IMR-90 (cell line): ENCODE results near the gene SARS1. TPM values are rescaled to one million over a fixed set of nuclear protein-coding genes. Genes with fewer than 3 reads are reported as not detected.

Experiments
- ATAC-seq: fragments of 200-7000 bp; cut with Tn5 transposase; 2 replicates; pipeline ENCODE4 v1.9.1; 2020; ENCODE audit warnings: low read depth, mild to moderate bottlenecking, moderate library complexity
- BruUV-seq: library from RNA; stranded (reverse); fragments of 400-500 nt; replicated peaks from 2 replicates; lab custom pipeline; 2021; lab: Mats Ljungman, UMichigan
- CTCF ChIA-PET: fragments of 300-600 bp; formaldehyde crosslinking; extraction: SDS; loops from one replicate; lab custom pipeline; 2021; ENCODE audit warnings: antibody characterized with exemption; lab: Yijun Ruan, JAX
- POLR2A ChIA-PET: fragments of 300-600 bp; sonication (Branson Sonifier 250); formaldehyde crosslinking; loops from one replicate; lab custom pipeline; 2022; ENCODE audit warnings: antibody characterized with exemption; ENCODE audit not compliant: unreplicated experiment; lab: Charles Lee
- DNase-seq: peaks from one replicate; pipeline ENCODE4 v3.0.0; 2013
- H2AFZ ChIP-seq: replicated peaks from 2 replicates; pipeline ENCODE3; 2013; ENCODE audit warnings: low read length, mild to moderate bottlenecking; ENCODE audit not compliant: poor library complexity
- H2AK5ac ChIP-seq: 2 replicates; pipeline ENCODE4 v1.6.1; 2013; ENCODE audit warnings: low read depth, low read length, inconsistent platforms
- H2AK9ac ChIP-seq: replicated peaks from 2 replicates; pipeline ENCODE3; 2013; ENCODE audit warnings: mild to moderate bottlenecking, low read depth, low read length, moderate library complexity; ENCODE audit not compliant: poor library complexity
- H2BK120ac ChIP-seq: 2 replicates; pipeline ENCODE4 v1.6.1; 2013; ENCODE audit warnings: low read depth, low read length, inconsistent platforms
- H2BK15ac ChIP-seq: 3 replicates; pipeline ENCODE4 v1.6.1; 2013; ENCODE audit warnings: low read depth, low read length, inconsistent platforms
- H2BK20ac ChIP-seq: 2 replicates; pipeline ENCODE4 v1.6.1; 2013; ENCODE audit warnings: low read depth, mild to moderate bottlenecking, inconsistent platforms, low read length, moderate library complexity
- H2BK5ac ChIP-seq: 2 replicates; pipeline ENCODE4 v1.6.1; 2013; ENCODE audit warnings: mild to moderate bottlenecking, low read depth, low read length, inconsistent platforms; ENCODE audit not compliant: poor library complexity, severe bottlenecking
- H3K14ac ChIP-seq: replicated peaks from 2 replicates; pipeline ENCODE4 v1.6.1; 2013; ENCODE audit warnings: low read depth, low read length, inconsistent platforms
- H3K18ac ChIP-seq: 2 replicates; pipeline ENCODE4 v1.6.1; 2013; ENCODE audit warnings: low read depth, low read length, control low read depth
- H3K23ac ChIP-seq: 2 replicates; pipeline ENCODE4 v1.6.1; 2013; ENCODE audit warnings: low read depth, low read length, inconsistent platforms
- H3K27ac ChIP-seq: 2 replicates; pipeline ENCODE4 v1.5.1; 2013; ENCODE audit warnings: mild to moderate bottlenecking, control low read depth, low read length; ENCODE audit not compliant: insufficient read depth
- H3K27me3 ChIP-seq: 2 replicates; pipeline ENCODE4 v1.6.1; 2013; ENCODE audit warnings: low read length; ENCODE audit not compliant: control insufficient read depth, insufficient read depth
- H3K36me3 ChIP-seq: 2 replicates; pipeline ENCODE4 v1.6.1; 2013; ENCODE audit warnings: low read length, mixed read lengths; ENCODE audit not compliant: control insufficient read depth, insufficient read depth
- H3K4ac ChIP-seq: 2 replicates; pipeline ENCODE4 v1.6.1; 2013; ENCODE audit warnings: low read depth, low read length, inconsistent platforms
- H3K4me1 ChIP-seq: 2 replicates; pipeline ENCODE4 v1.6.1; 2013; ENCODE audit warnings: low read length, mixed read lengths; ENCODE audit not compliant: control insufficient read depth, insufficient read depth
- H3K4me2 ChIP-seq: 2 replicates; pipeline ENCODE4 v1.6.1; 2013; ENCODE audit warnings: low read depth, mild to moderate bottlenecking, control low read depth, low read length, moderate library complexity
- H3K4me3 ChIP-seq: 2 replicates; pipeline ENCODE4 v1.5.1; 2013; ENCODE audit warnings: low read depth, mild to moderate bottlenecking, control low read depth, low read length, moderate library complexity; ENCODE audit not compliant: insufficient read depth
- H3K56ac ChIP-seq: 2 replicates; pipeline ENCODE4 v1.6.1; 2013; ENCODE audit warnings: low read length, inconsistent platforms; ENCODE audit not compliant: insufficient read depth; ENCODE audit errors: extremely low read depth
- H3K79me1 ChIP-seq, 2 experiments: 2 replicates each; pipeline ENCODE4 v1.6.1; 2013; ENCODE audit warnings: low read length in 2 of 2, inconsistent platforms in 1 of 2, low read depth in 1 of 2
- H3K9ac ChIP-seq: 2 replicates; pipeline ENCODE4 v1.6.1; 2013; ENCODE audit warnings: low read depth, low read length, control low read depth
- H3K9me1 ChIP-seq: 2 replicates; pipeline ENCODE4 v1.6.1; 2013; ENCODE audit warnings: low read length, inconsistent platforms; ENCODE audit not compliant: insufficient read depth
- H3K9me3 ChIP-seq: 2 replicates; pipeline ENCODE4 v1.6.1; 2013; ENCODE audit warnings: low read length; ENCODE audit not compliant: control insufficient read depth, insufficient read depth
- H4K20me1 ChIP-seq: 2 replicates; pipeline ENCODE4 v1.6.1; 2013; ENCODE audit warnings: low read length, inconsistent platforms; ENCODE audit not compliant: insufficient read depth
- H4K5ac ChIP-seq: 2 replicates; pipeline ENCODE4 v1.6.1; 2013; ENCODE audit warnings: mild to moderate bottlenecking, low read depth, low read length, control low read depth
- H4K8ac ChIP-seq, 2 experiments: 2 replicates each; pipeline ENCODE4 v1.6.1; 2013; ENCODE audit warnings: low read depth in 2 of 2, low read length in 2 of 2, control low read depth in 1 of 2, inconsistent platforms in 1 of 2
- H4K91ac ChIP-seq: 2 replicates; pipeline ENCODE4 v1.6.1; 2013; ENCODE audit warnings: low read depth, low read length, inconsistent platforms; ENCODE audit not compliant: insufficient read depth
- CEBPB ChIP-seq: IDR thresholded peaks from 2 replicates; pipeline ENCODE4 v1.6.1; 2012; ENCODE audit warnings: low read depth, low read length, improper control_type of control experiment
- RFX5 ChIP-seq: IDR thresholded peaks from 2 replicates; pipeline ENCODE4 v1.8.0; 2012; ENCODE audit warnings: low read depth, mild to moderate bottlenecking, low read length, moderate library complexity
- WGBS, 2 experiments: methylation state at CpG; one replicate each; pipeline versions ENCODE4 v1.1.5 to v1.1.7; 2013; ENCODE audit warnings: missing lambda C conversion rate in 2 of 2; ENCODE audit not compliant: insufficient read length in 1 of 2; ENCODE audit errors: extremely low coverage in 2 of 2; 5-methylcytosine and 5-hydroxymethylcytosine counted together
- dilution Hi-C: fragments of 300-500 bp; cut with HindIII; formaldehyde crosslinking; loops from one replicate; pipeline ENCODE4 v1.14.3; 2018; ENCODE audit warnings: low sequenced_read_pairs; ENCODE audit not compliant: unreplicated experiment
- in situ Hi-C: fragments of 300-500 bp; cut with MboI; formaldehyde crosslinking; loops from 3 replicates; pipeline ENCODE4 v1.14.3; 2019; ENCODE audit warnings: low sequenced_read_pairs, inconsistent platforms, mixed read lengths
- intact Hi-C: fragments of 100-400 bp; cut with micrococcal nuclease; formaldehyde crosslinking; loops from 2 replicates; pipeline ENCODE4 v1.10.0; 2022
- polyA plus RNA-seq, 3 experiments: library from polyadenylated mRNA; depleted of rRNA; stranded (reverse); fragments of >200 nt; gene quantifications; 2 replicates each; pipeline ENCODE4 v1.2.3, GENCODE V29; 2012; ENCODE audit warnings: low replicate concordance in 1 of 3
- total RNA-seq: library from RNA; depleted of rRNA; stranded (reverse); fragments of >200 nt; gene quantifications from 2 replicates; pipeline ENCODE4 v1.2.3, GENCODE V29; 2012
- TF ChIP-seq, protein P1 (sequence below): fragments of 150-350 bp; IDR thresholded peaks from 2 replicates; pipeline ENCODE4 v1.6.1; 2017; ENCODE audit warnings: mild to moderate bottlenecking, antibody characterized with exemption, low read length, low read depth

The SARS1 gene
- total and polyA plus RNA-seq, 2 of the 4 experiments (the other 2 are of a cell fraction) = 231 to 348 TPM

DNA sequence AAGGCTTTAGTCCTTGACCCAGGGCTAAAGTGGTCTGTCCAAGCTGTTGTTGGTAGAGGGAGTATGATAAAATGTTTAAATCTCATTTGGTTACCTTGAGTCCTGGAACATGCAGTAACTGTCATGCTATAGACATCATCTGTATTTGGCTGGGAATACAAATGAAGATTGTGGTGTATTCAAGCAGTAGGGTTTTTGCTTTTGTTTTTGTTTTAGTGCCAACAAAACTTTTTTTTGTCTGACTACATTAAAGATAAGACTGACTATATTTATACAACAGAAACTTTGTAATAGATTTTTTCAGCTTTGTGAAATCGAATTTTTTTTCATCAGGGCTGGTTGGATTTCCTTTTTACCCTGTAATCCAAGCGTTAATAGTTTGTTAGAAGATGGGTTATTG is 7.4 kb upstream of the SARS1 start:
- WGBS, 2 experiments = no CpG with 5 or more reads among the region's 2 CpGs
- in situ Hi-C loops = no loop called here
- peak; percentile 52 for DNase-seq

More for the DNA sequence above, 7.4 kb upstream of the SARS1 start:
- no peak overlapping the region for H3K23ac ChIP-seq
- H3K14ac ChIP-seq = no peak overlapping the region
- peaks cover 8% of the 10 kb centered on the region for H3K4me1 ChIP-seq
- ChIA-PET POLR2A (no interaction called here), CTCF (no interaction called here)
- no peaks in the 10 kb centered on the region for H3K36me3 ChIP-seq
- H2BK120ac ChIP-seq = no peak overlapping the region
- H3K27ac ChIP-seq = no peak overlapping the region
- dilution Hi-C loops = loop anchor here (25.0 kb wide), 1 partner anchor 131 kb away; no protein-coding TSS in a partner anchor
- no peaks in the 10 kb centered on the region for H3K9me3 ChIP-seq
- no peaks in the 10 kb centered on the region for H4K20me1 ChIP-seq
- no peak overlapping the region for H3K18ac ChIP-seq
- no TSS peak for BruUV-seq
- H4K5ac ChIP-seq = no peak overlapping the region
- H2BK15ac ChIP-seq = no peak overlapping the region
- H3K27me3 ChIP-seq = no peaks in the 10 kb centered on the region
- H2AK5ac ChIP-seq = no peak overlapping the region
- no peak overlapping the region for H2AFZ ChIP-seq
- H3K9ac ChIP-seq = no peak overlapping the region
- H4K91ac ChIP-seq = no peak overlapping the region
- intact Hi-C loops = no loop called here
- TF ChIP-seq RFX5 = no peak
- TF ChIP-seq, protein P1, sequence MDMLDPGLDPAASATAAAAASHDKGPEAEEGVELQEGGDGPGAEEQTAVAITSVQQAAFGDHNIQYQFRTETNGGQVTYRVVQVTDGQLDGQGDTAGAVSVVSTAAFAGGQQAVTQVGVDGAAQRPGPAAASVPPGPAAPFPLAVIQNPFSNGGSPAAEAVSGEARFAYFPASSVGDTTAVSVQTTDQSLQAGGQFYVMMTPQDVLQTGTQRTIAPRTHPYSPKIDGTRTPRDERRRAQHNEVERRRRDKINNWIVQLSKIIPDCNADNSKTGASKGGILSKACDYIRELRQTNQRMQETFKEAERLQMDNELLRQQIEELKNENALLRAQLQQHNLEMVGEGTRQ = no peak
- TF ChIP-seq CEBPB = no peak
- peaks cover 8% of the 10 kb centered on the region for H3K9me1 ChIP-seq
- no peak overlapping the region for H2BK5ac ChIP-seq
- no peak overlapping the region for H2AK9ac ChIP-seq
- no peak overlapping the region for H3K56ac ChIP-seq
- no peak overlapping the region for H3K4ac ChIP-seq
- H2BK20ac ChIP-seq = no peak overlapping the region
- no peak overlapping the region for H3K4me2 ChIP-seq
- H4K8ac ChIP-seq = no peak overlapping the region
- no peak overlapping the region for H3K4me3 ChIP-seq
- ATAC-seq = no peak
- no peaks in the 10 kb centered on the region for H3K79me1 ChIP-seq
